ENCODE measurements around the gene C16orf87. TPM values are rescaled to one million over a fixed set of nuclear protein-coding genes. Genes with fewer than 3 reads are reported as not detected.
"Not testable (repeated sequence)": the region's sequence is repeated elsewhere in the genome, so short reads cannot be mapped to it uniquely, and the experiment has no call there.

C16orf87 gene, protein sequence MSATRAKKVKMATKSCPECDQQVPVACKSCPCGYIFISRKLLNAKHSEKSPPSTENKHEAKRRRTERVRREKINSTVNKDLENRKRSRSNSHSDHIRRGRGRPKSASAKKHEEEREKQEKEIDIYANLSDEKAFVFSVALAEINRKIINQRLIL
- total RNA-seq, result 28.2 to 29.5 TPM (median 28.6 TPM) in 3 replicates

DNA sequence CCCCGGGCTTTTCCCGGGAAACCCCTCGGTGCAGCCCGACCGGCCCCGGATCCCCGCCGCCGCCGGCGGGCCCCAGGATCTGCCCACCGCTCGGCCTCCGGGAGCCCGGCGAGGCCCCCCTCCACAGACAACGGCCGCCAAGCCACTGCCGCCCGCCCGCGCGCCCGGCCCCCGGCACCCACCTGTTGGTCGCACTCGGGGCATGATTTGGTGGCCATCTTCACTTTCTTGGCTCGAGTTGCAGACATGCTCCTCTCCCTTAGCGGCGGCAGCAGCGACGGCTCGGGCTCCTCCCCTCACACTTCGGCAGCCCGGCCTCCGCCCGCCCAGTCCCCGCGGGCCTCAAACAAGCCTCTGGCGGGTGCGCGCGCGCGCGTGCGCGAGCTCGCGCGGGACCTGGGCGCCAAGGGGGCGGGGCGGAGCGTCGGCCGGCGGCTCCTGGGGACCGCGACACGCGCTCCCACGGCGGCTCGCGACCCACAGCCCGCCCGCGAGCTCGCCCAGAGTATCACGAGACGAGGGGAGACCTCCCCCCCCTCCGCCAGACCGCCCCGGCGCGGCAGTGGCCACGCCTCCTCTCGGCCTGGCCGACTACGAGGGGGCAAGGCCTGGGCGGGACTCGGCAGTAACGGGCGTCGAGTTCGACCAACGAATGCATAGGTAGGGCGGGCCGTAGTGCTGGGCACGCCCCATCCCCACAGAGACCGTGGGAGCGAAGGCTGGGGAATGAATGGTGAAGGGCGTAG lies at the start of gene C16orf87:
Gene C16orf87, minus strand, starts transcription at position 279 of the 746 bp plus-strand sequence. Its CDS starts 31 bp downstream, at position 248.
- H3K27ac Mint-ChIP-seq, result peak within 1 kb of the TSS; percentile 98
- no peaks in the 10 kb centered on the region for H3K27me3 Mint-ChIP-seq (ENCODE audit: low read depth)

DNA sequence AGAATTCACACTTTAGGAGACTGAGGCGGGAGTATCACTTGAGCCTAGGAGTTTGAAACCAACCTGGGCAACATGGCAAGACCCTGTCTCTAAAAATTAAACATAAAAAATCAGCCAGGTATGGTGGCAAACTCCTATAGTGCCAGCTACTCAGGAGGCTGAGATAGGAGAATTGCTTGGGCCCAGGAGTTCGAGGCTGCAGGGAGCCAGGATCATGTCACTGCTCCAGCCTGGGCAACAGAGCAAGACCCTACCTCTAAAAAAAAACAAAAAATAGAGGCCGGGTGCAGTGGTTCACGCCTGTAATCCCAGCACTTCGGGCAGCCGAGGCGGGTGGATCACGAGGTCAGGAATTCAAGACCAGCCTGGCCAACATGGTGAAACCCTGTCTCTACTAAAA lies 44.3 kb upstream of the C16orf87 start:
- H3K4me1 Mint-ChIP-seq, result peaks cover 7% of the 10 kb centered on the region
- no peak overlapping the region for H3K4me3 Mint-ChIP-seq
- no peak overlapping the region for H3K27ac Mint-ChIP-seq
- H3K9me3 Mint-ChIP-seq, result no peaks in the 10 kb centered on the region
- TF ChIP-seq, protein P1, sequence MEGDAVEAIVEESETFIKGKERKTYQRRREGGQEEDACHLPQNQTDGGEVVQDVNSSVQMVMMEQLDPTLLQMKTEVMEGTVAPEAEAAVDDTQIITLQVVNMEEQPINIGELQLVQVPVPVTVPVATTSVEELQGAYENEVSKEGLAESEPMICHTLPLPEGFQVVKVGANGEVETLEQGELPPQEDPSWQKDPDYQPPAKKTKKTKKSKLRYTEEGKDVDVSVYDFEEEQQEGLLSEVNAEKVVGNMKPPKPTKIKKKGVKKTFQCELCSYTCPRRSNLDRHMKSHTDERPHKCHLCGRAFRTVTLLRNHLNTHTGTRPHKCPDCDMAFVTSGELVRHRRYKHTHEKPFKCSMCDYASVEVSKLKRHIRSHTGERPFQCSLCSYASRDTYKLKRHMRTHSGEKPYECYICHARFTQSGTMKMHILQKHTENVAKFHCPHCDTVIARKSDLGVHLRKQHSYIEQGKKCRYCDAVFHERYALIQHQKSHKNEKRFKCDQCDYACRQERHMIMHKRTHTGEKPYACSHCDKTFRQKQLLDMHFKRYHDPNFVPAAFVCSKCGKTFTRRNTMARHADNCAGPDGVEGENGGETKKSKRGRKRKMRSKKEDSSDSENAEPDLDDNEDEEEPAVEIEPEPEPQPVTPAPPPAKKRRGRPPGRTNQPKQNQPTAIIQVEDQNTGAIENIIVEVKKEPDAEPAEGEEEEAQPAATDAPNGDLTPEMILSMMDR (IDR thresholded peaks at IDR 0.05; ENCODE audit: unreplicated experiment), result no peak
- H3K27me3 Mint-ChIP-seq (ENCODE audit: low read depth), result peaks cover 9% of the 10 kb centered on the region
- H3K36me3 Mint-ChIP-seq, result no peaks in the 10 kb centered on the region
- no peak for DNase-seq (ENCODE audit: low spot score in 2 of 2, unreplicated experiment in 2 of 2)

More for the DNA sequence above, at the start of gene C16orf87:
- Mint-ChIP-seq H3K9me3 (no peaks in the 10 kb centered on the region), H3K36me3 (no peaks in the 10 kb centered on the region), H3K4me1 (peaks cover 28% of the 10 kb centered on the region), H3K4me3 (peak within 1 kb of the TSS; percentile 97)
- peak; percentile 87 to 94 for DNase-seq (ENCODE audit: low spot score in 2 of 2, unreplicated experiment in 2 of 2)
- TF ChIP-seq, protein P1 (IDR thresholded peaks at IDR 0.05; ENCODE audit: unreplicated experiment), result no peak

DNA sequence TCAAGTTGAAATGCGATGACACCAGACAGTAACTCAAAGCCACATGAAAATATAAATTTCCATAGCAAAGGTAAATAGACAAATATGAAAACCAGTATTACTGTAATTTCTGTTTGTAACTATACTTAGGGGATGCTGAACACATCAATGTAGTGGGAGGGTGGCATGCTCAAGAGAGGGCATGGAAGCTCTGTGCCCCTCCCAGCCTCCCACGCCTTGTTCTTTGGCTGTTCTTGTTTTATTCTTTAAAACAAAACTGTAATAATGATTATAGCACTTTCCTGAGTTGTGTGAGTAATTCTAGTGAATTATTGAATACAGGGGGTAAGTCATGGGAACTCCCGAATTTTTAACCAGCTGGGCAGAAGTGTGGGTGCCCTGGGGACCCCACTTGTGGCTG lies 42.2 kb upstream of the C16orf87 start:
- H3K4me3 Mint-ChIP-seq, result no peak overlapping the region
- no peaks in the 10 kb centered on the region for H3K27me3 Mint-ChIP-seq (ENCODE audit: low read depth)
- H3K27ac Mint-ChIP-seq, result no peak overlapping the region
- DNase-seq (ENCODE audit: low spot score in 2 of 2, unreplicated experiment in 2 of 2), result no peak
- TF ChIP-seq, protein P1 (IDR thresholded peaks at IDR 0.05; ENCODE audit: unreplicated experiment), result no peak
- H3K9me3 Mint-ChIP-seq, result no peaks in the 10 kb centered on the region
- peaks cover 7% of the 10 kb centered on the region for H3K4me1 Mint-ChIP-seq
- H3K36me3 Mint-ChIP-seq, result no peaks in the 10 kb centered on the region

DNA sequence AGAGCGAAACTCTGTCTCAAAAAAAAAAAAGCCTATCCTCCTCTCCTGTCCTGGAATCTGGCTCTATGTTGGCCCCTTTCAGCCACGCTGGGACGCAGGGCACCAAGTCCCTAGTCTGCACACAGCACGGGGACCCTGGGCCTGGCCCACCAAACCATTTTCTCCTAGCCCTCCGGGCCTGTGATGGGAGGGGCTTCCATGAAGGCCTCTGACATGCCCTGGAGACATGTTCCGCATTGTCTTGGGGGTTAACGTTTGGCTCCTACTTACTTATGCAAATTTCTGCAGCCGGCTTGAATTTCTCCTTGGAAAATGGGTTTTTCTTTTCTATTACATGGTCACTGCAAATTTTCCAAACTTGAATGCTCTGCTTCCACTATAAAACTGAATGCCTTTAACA lies 40.6 kb upstream of the C16orf87 start:
- Mint-ChIP-seq H3K9me3 (no peaks in the 10 kb centered on the region), H3K4me1 (peaks cover 6% of the 10 kb centered on the region), H3K4me3 (no peak overlapping the region), H3K36me3 (no peaks in the 10 kb centered on the region), H3K27ac (no peak overlapping the region), H3K27me3 (ENCODE audit: low read depth) (no peaks in the 10 kb centered on the region)
- no peak for DNase-seq (ENCODE audit: low spot score in 2 of 2, unreplicated experiment in 2 of 2)
- TF ChIP-seq, protein P1 (IDR thresholded peaks at IDR 0.05; ENCODE audit: unreplicated experiment), result no peak

DNA sequence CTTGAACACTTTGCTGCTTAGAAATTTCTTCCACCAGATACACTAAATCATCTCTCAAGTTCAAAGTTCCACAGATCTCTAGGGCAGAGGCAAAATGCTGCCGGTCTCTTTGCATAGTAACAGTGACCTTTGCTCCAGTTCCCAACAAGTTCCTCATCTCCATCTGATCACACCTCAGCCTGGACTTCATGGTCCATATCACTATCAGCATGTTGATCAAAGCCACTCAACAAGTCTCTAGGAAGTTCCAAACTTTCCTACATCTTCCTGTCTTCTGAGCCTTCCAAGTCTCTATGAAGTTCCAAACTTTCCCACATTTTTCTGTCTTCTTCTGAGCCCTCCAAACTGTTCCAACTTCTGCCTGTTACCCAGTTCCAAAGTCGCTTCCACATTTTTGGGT lies 37.9 kb upstream of the C16orf87 start:
- H3K27me3 Mint-ChIP-seq (ENCODE audit: low read depth); H3K9me3 Mint-ChIP-seq; H3K4me1 Mint-ChIP-seq; DNase-seq (ENCODE audit: low spot score in 2 of 2, unreplicated experiment in 2 of 2); H3K27ac Mint-ChIP-seq; H3K36me3 Mint-ChIP-seq; H3K4me3 Mint-ChIP-seq: not testable (repeated sequence)

DNA sequence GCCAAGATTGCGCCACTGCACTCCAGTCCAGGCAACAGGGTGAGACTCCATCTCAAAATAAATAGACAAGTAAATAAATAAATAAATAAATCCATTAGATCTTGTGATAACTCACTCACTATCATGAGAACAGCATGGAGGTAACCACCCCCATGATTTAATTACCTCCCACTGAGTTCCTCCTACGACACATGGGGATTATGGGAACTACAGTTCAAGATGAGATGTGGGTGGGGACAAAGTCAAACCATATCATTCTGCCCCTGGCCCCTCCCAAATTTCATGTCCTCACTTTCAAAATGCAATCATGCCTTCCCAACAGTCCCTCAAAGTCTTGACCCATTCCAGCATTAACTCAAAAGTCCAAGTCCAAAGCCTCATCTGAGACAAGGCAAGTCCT lies 36.5 kb upstream of the C16orf87 start:
- H3K4me1 Mint-ChIP-seq; H3K27me3 Mint-ChIP-seq (ENCODE audit: low read depth); H3K27ac Mint-ChIP-seq; DNase-seq (ENCODE audit: low spot score in 2 of 2, unreplicated experiment in 2 of 2); H3K9me3 Mint-ChIP-seq; H3K4me3 Mint-ChIP-seq; H3K36me3 Mint-ChIP-seq: not testable (repeated sequence)
